HEK293T (cell line): Measurements from ENCODE around the gene GOLT1B.

ENCODE experiments used
- CTCF ChIA-PET: fragments of 350-600 bp; formaldehyde crosslinking; extraction: SDS; loops from one replicate; lab custom pipeline; 2021; ENCODE audit warnings: antibody characterized with exemption, inconsistent platforms; lab: Yijun Ruan, JAX
- POLR2A ChIA-PET: fragments of 350-600 bp; formaldehyde crosslinking; extraction: SDS; loops from one replicate; lab custom pipeline; 2020; ENCODE audit warnings: antibody characterized with exemption, inconsistent platforms; lab: Yijun Ruan, JAX
- DNase-seq: peaks from one replicate; pipeline ENCODE4 v3.0.0; 2012; ENCODE audit warnings: mixed read lengths; ENCODE audit errors: extremely low spot score
- ARNT ChIP-seq: fragments of 450-650 bp; IDR thresholded peaks from 2 replicates; pipeline ENCODE4 v1.6.1; 2017; ENCODE audit warnings: mild to moderate bottlenecking
- BHLHE40 ChIP-seq: fragments of 450-650 bp; IDR thresholded peaks from 2 replicates; pipeline ENCODE4 v1.6.1; 2016; ENCODE audit warnings: mild to moderate bottlenecking, moderate library complexity, borderline replicate concordance
- CTBP1 ChIP-seq: fragments of 450-650 bp; IDR thresholded peaks from 2 replicates; pipeline ENCODE4 v1.6.1; 2016; ENCODE audit warnings: borderline replicate concordance
- ELF4 ChIP-seq: fragments of 450-650 bp; IDR thresholded peaks from 2 replicates; pipeline ENCODE4 v1.6.1; 2017; ENCODE audit warnings: antibody characterized with exemption
- FOXA1 ChIP-seq: fragments of 450-650 bp; IDR thresholded peaks from 2 replicates; pipeline ENCODE4 v1.6.1; 2016; ENCODE audit warnings: mild to moderate bottlenecking
- FOXK2 ChIP-seq: fragments of 450-650 bp; IDR thresholded peaks from 2 replicates; pipeline ENCODE4 v1.6.1; 2016; ENCODE audit warnings: mild to moderate bottlenecking
- FOXM1 ChIP-seq: fragments of 450-650 bp; IDR thresholded peaks from 2 replicates; pipeline ENCODE4 v1.6.1; 2017; ENCODE audit warnings: mild to moderate bottlenecking, borderline replicate concordance
- HDGF ChIP-seq: fragments of 450-650 bp; IDR thresholded peaks from 2 replicates; pipeline ENCODE4 v1.6.1; 2017; ENCODE audit warnings: antibody characterized with exemption, borderline replicate concordance
- L3MBTL2 ChIP-seq: fragments of 450-650 bp; conservative IDR thresholded peaks from 2 replicates; pipeline ENCODE4 v1.6.1; 2016; ENCODE audit warnings: mild to moderate bottlenecking
- LEF1 ChIP-seq: fragments of 450-650 bp; IDR thresholded peaks from 2 replicates; pipeline ENCODE4 v1.6.1; 2017; ENCODE audit warnings: mild to moderate bottlenecking, borderline replicate concordance
- NFRKB ChIP-seq: fragments of 450-650 bp; IDR thresholded peaks from 2 replicates; pipeline ENCODE4 v1.6.1; 2016; ENCODE audit warnings: mild to moderate bottlenecking, moderate library complexity
- PKNOX1 ChIP-seq: fragments of 450-650 bp; IDR thresholded peaks from 2 replicates; pipeline ENCODE4 v1.6.1; 2016
- SP1 ChIP-seq: fragments of 450-650 bp; IDR thresholded peaks from 2 replicates; pipeline ENCODE4 v1.6.1; 2017
- SUZ12 ChIP-seq: fragments of 450-650 bp; IDR thresholded peaks from 2 replicates; pipeline ENCODE4 v1.6.1; 2016; ENCODE audit warnings: mild to moderate bottlenecking
- TARDBP ChIP-seq: fragments of 450-650 bp; IDR thresholded peaks from 2 replicates; pipeline ENCODE4 v1.6.1; 2016
- ZNF384 ChIP-seq: fragments of 450-650 bp; IDR thresholded peaks from 2 replicates; pipeline ENCODE4 v1.6.1; 2016

The GOLT1B gene

GRCh38 chr12:21562859-21563258 lies 61.3 kb downstream of the GOLT1B start:
- ChIA-PET POLR2A (no interaction called here), CTCF (no interaction called here)
- TF ChIP-seq ARNT (no peak), BHLHE40 (no peak), SUZ12 (no peak)

DNA sequence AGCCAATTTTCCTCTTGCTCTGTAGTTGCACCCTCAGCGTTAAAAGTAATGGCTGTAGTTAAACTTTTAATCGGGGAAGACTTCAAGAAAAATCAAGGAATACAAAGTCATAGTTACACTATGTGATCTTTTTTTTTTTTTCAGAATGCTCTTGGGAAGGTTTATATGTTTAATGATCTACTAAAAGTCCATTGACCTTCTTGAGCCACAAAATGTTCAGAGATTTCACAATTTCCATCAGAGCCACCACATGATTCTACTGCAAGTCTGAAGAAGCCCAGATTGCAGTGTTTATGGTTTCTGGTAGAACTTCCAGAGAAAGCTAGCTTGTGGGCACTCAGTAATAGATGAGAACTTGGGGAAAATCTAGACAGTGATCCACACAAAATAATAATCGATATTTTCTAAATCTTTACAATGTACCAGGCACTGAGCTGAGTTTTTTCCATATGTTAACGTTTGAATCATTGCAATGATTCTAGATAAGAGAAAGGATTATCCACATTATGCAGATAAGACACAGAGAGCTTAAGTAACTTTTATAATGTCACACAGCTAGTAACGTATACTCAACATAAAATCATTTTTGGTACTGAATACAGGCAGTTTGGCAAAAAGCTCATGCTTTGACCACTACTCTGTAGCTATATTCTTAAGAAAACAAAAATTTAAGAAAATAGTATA lies 64.8 kb downstream of the GOLT1B start:
- POLR2A ChIA-PET, result no interaction called here
- CTCF ChIA-PET, result no interaction called here
- no peak for TF ChIP-seq SP1
- no peak for TF ChIP-seq ELF4
- TF ChIP-seq LEF1, result no peak
- TF ChIP-seq NFRKB, result no peak
- TF ChIP-seq SUZ12, result no peak
- DNase-seq, result no peak

More at GRCh38 chr12:21562859-21563258, 61.3 kb downstream of the GOLT1B start:
- no peak for DNase-seq

DNA sequence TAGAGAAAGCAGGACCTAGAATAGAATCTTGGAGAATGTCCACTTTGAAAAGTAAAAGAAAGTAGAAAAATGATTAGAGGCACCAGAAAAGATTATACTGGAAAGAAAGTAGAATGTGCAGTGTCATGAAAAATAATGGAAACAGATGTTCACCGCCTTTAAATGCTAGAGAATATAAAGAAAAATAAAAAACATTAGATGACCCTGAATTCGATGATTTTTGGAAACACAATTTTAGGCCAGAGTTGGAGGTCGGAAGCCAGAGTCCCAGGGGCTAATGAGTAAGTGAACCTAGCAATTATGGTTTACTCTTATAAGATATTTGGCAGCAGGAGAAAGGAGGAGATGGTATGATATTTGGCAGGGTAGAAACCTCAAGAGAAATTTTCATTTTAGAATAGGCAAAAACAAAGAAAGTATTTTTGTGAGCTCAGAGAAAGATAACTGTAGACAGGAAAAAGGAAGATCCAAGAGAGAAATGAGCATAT lies 65.4 kb downstream of the GOLT1B start:
- ChIA-PET CTCF (no interaction called here), POLR2A (no interaction called here)
- DNase-seq, result no peak
- TF ChIP-seq ELF4 (no peak), LEF1 (no peak), NFRKB (no peak), ARNT (no peak), ZNF384 (no peak), TARDBP (no peak), FOXK2 (no peak), SUZ12 (no peak), PKNOX1 (no peak), L3MBTL2 (no peak), BHLHE40 (no peak), CTBP1 (no peak), FOXA1 (no peak), SP1 (no peak), FOXM1 (no peak), HDGF (no peak)
